H1 (cell line): Measurements from ENCODE around the gene SPATA21. TPM values are rescaled to one million over a fixed set of nuclear protein-coding genes. Genes with fewer than 3 reads are reported as not detected.

Experiments used
- CTCF ChIA-PET: fragments of 300-600 bp; sonication (Branson Sonifier 250); formaldehyde crosslinking; loops from one replicate; lab custom pipeline; 2021; ENCODE audit not compliant: partially characterized antibody; lab: Charles Lee
- POLR2A ChIA-PET: fragments of 300-600 bp; sonication (Branson Sonifier 250); formaldehyde crosslinking; loops from one replicate; lab custom pipeline; 2021; ENCODE audit warnings: inconsistent platforms; ENCODE audit not compliant: partially characterized antibody; lab: Charles Lee
- DNase-seq, 2 experiments: peaks; one replicate each; pipeline versions ENCODE4 v3.0.0 to v3.0.0-alpha.2; 2010 to 2022; ENCODE audit warnings: low spot score in 2 of 2, low read depth in 1 of 2, mixed read lengths in 1 of 2
- FAIRE-seq: peaks from 2 replicates; lab custom pipeline; 2011; peaks lifted over from hg19 to GRCh38; lab: Jason Lieb, UNC
- H2AFZ ChIP-seq: 2 replicates; pipeline ENCODE4 v1.8.1; 2012; ENCODE audit warnings: low read length, inconsistent platforms
- H2AK5ac ChIP-seq: 2 replicates; pipeline ENCODE4 v1.6.1; 2013; ENCODE audit warnings: low read depth, low read length
- H2BK120ac ChIP-seq: replicated peaks from 2 replicates; pipeline ENCODE3; 2013; ENCODE audit warnings: low read depth, low read length, inconsistent platforms
- H2BK12ac ChIP-seq: 2 replicates; pipeline ENCODE4 v1.6.1; 2013; ENCODE audit warnings: low read depth, low read length
- H2BK15ac ChIP-seq: 2 replicates; pipeline ENCODE4 v1.6.1; 2013; ENCODE audit warnings: low read length
- H2BK20ac ChIP-seq: 2 replicates; pipeline ENCODE4 v1.6.1; 2013; ENCODE audit warnings: low read length
- H2BK5ac ChIP-seq: 2 replicates; pipeline ENCODE4 v1.6.1; 2013; ENCODE audit warnings: low read depth, low read length
- H3K14ac ChIP-seq: 2 replicates; pipeline ENCODE4 v1.6.1; 2013; ENCODE audit warnings: inconsistent platforms; ENCODE audit not compliant: insufficient read length
- H3K18ac ChIP-seq: 2 replicates; pipeline ENCODE4 v1.6.1; 2013; ENCODE audit warnings: low read length; ENCODE audit errors: extremely low read depth
- H3K23ac ChIP-seq: 2 replicates; pipeline ENCODE4 v1.6.1; 2013; ENCODE audit warnings: inconsistent platforms; ENCODE audit not compliant: insufficient read length
- H3K23me2 ChIP-seq: 2 replicates; pipeline ENCODE4 v1.6.1; 2013; ENCODE audit warnings: low read depth, low read length
- H3K27ac ChIP-seq: 2 replicates; pipeline ENCODE4 v1.6.1; 2011; ENCODE audit warnings: low read depth, low read length, inconsistent platforms
- H3K27me3 ChIP-seq, 4 experiments: replicated peaks in 1 of 4; 1 replicate in 1 of 4; 2 replicates in 3 of 4; pipeline versions ENCODE4 v1.6.1 to v1.8.1; 2011 to 2013; ENCODE audit warnings: low read length in 3 of 4, mild to moderate bottlenecking in 3 of 4, inconsistent platforms in 2 of 4, mixed read lengths in 2 of 4, moderate library complexity in 1 of 4; ENCODE audit not compliant: control insufficient read depth in 3 of 4, insufficient read depth in 3 of 4; ENCODE audit errors: extremely low read depth in 1 of 4
- H3K36me3 ChIP-seq, 4 experiments: 2 replicates each; pipeline versions ENCODE4 v1.6.1 to v1.8.1; 2011 to 2013; ENCODE audit warnings: mild to moderate bottlenecking in 4 of 4, low read length in 3 of 4, moderate library complexity in 2 of 4, control low read depth in 1 of 4, inconsistent platforms in 1 of 4; ENCODE audit not compliant: insufficient read depth in 4 of 4, control insufficient read depth in 2 of 4
- H3K4ac ChIP-seq: replicated peaks from 2 replicates; pipeline ENCODE3; 2013; ENCODE audit warnings: low read length, low read depth, mixed read lengths, inconsistent platforms; ENCODE audit not compliant: insufficient read length
- H3K4me1 ChIP-seq, 4 experiments: replicated peaks in 1 of 4; 1 replicate in 1 of 4; 2 replicates in 3 of 4; pipeline versions ENCODE4 v1.6.1 to v1.8.1; 2011 to 2013; ENCODE audit warnings: low read length in 3 of 4, inconsistent platforms in 2 of 4, mixed read lengths in 1 of 4; ENCODE audit not compliant: insufficient read depth in 4 of 4, control insufficient read depth in 3 of 4
- H3K4me2 ChIP-seq, 2 experiments: 2 replicates each; pipeline versions ENCODE4 v1.6.1 to v1.8.1; 2011 to 2013; ENCODE audit warnings: low read depth in 2 of 2, low read length in 2 of 2, control low read depth in 1 of 2, inconsistent platforms in 1 of 2, mild to moderate bottlenecking in 1 of 2; ENCODE audit not compliant: insufficient read depth in 1 of 2
- H3K4me3 ChIP-seq, 4 experiments: fragments of 200-600, 300-600 bp in 1 of 4; sonication (generic), shearing (Covaris generic), sonication (Bioruptor Twin) in 1 of 4; 2 replicates each; pipeline versions ENCODE4 v1.5.1 to v1.8.1; 2011 to 2016; ENCODE audit warnings: low read length in 4 of 4, low read depth in 3 of 4, control low read depth in 2 of 4, inconsistent platforms in 2 of 4, mild to moderate bottlenecking in 2 of 4, mixed read lengths in 1 of 4, moderate library complexity in 1 of 4; ENCODE audit not compliant: insufficient read depth in 2 of 4; ENCODE audit errors: extremely low read depth in 1 of 4
- H3K56ac ChIP-seq: replicated peaks from 2 replicates; pipeline ENCODE3; 2013; ENCODE audit warnings: low read depth, mild to moderate bottlenecking, mixed read lengths, low read length, inconsistent platforms; ENCODE audit not compliant: insufficient read length
- H3K79me1 ChIP-seq: 2 replicates; pipeline ENCODE4 v1.6.1; 2013; ENCODE audit warnings: low read depth, low read length, control low read depth
- H3K79me2 ChIP-seq, 2 experiments: 2 replicates each; pipeline versions ENCODE4 v1.6.1 to v1.8.1; 2012 to 2013; ENCODE audit warnings: low read length in 2 of 2, mild to moderate bottlenecking in 2 of 2, inconsistent platforms in 1 of 2; ENCODE audit not compliant: insufficient read depth in 2 of 2, control insufficient read depth in 1 of 2
- H3K9ac ChIP-seq, 4 experiments: replicated peaks in 1 of 4; 1 replicate in 1 of 4; 2 replicates in 3 of 4; pipeline versions ENCODE4 v1.6.1 to v1.8.1; 2011 to 2013; ENCODE audit warnings: low read depth in 3 of 4, low read length in 3 of 4, control low read depth in 2 of 4, mild to moderate bottlenecking in 2 of 4, moderate library complexity in 2 of 4, inconsistent platforms in 1 of 4; ENCODE audit errors: extremely low read depth in 1 of 4
- H3K9me3 ChIP-seq, 2 experiments: 2 replicates each; pipeline versions ENCODE4 v1.6.1 to v1.8.1; 2012 to 2013; ENCODE audit warnings: mild to moderate bottlenecking in 2 of 2, moderate library complexity in 2 of 2, control low read depth in 1 of 2, inconsistent platforms in 1 of 2, low read depth in 1 of 2, low read length in 1 of 2, mixed read lengths in 1 of 2; ENCODE audit not compliant: insufficient read depth in 2 of 2
- H4K20me1 ChIP-seq, 2 experiments: replicated peaks in 1 of 2; 2 replicates each; pipeline versions ENCODE3 to v1.8.1; 2011 to 2013; ENCODE audit warnings: inconsistent platforms in 2 of 2, low read length in 2 of 2, mild to moderate bottlenecking in 1 of 2; ENCODE audit not compliant: insufficient read depth in 2 of 2, control insufficient read depth in 1 of 2
- H4K5ac ChIP-seq: 2 replicates; pipeline ENCODE4 v1.6.1; 2013; ENCODE audit warnings: low read length, low read depth, mixed read lengths, inconsistent platforms; ENCODE audit not compliant: insufficient read length
- H4K8ac ChIP-seq: 2 replicates; pipeline ENCODE4 v1.8.0; 2013; ENCODE audit warnings: mild to moderate bottlenecking, moderate library complexity, low read length, inconsistent platforms; ENCODE audit not compliant: insufficient read depth; ENCODE audit errors: extremely low read depth
- H4K91ac ChIP-seq: replicated peaks from 2 replicates; pipeline ENCODE3; 2013; ENCODE audit warnings: low read length, mixed read lengths, inconsistent platforms; ENCODE audit not compliant: insufficient read length
- ATF2 ChIP-seq: IDR thresholded peaks from 2 replicates; pipeline ENCODE4 v1.6.1; 2012; ENCODE audit warnings: low read length, inconsistent platforms
- CBX5 ChIP-seq: fragments of 300-800, 300-1000 bp; sonication (generic); IDR thresholded peaks from 2 replicates; pipeline ENCODE4 v1.7.1; 2016; ENCODE audit warnings: antibody characterized with exemption, low read length, low read depth
- CHD1 ChIP-seq: IDR thresholded peaks from 2 replicates; pipeline ENCODE4 v1.6.1; 2012; ENCODE audit warnings: low read depth, low read length, improper control_type of control experiment
- CREB1 ChIP-seq: IDR thresholded peaks from 2 replicates; pipeline ENCODE4 v1.6.1; 2012; ENCODE audit warnings: inconsistent platforms
- CTBP2 ChIP-seq: IDR thresholded peaks from 2 replicates; pipeline ENCODE4 v1.7.0; 2011; ENCODE audit warnings: borderline replicate concordance, mild to moderate bottlenecking, moderate library complexity, mixed read lengths, low read length; ENCODE audit not compliant: insufficient read depth, insufficient read length
- MAX ChIP-seq: IDR thresholded peaks from 2 replicates; pipeline ENCODE4 v1.6.1; 2012; ENCODE audit warnings: inconsistent platforms
- TCF12 ChIP-seq: IDR thresholded peaks from 2 replicates; pipeline ENCODE4 v1.6.1; 2011; ENCODE audit warnings: low read depth, mild to moderate bottlenecking, low read length
- WGBS, 2 experiments: shearing (Covaris generic) in 1 of 2; methylation state at CpG; one replicate each; pipeline versions ENCODE4 v1.1.6 to v1.1.7; 2013 to 2015; ENCODE audit warnings: low lambda C conversion rate in 2 of 2, mixed read lengths in 2 of 2, inconsistent platforms in 1 of 2, low coverage in 1 of 2, missing lambda C conversion rate in 1 of 2; ENCODE audit not compliant: insufficient replicate concordance in 2 of 2, insufficient coverage in 1 of 2, insufficient read length in 1 of 2; ENCODE audit errors: extremely low coverage in 1 of 2, missing lambda C conversion rate in 1 of 2; 5-methylcytosine and 5-hydroxymethylcytosine counted together
- polyA plus RNA-seq, 7 experiments: library from polyadenylated mRNA; depleted of rRNA in 3 of 7; stranded (reverse) in 5 of 7; unstranded in 2 of 7; fragments of >200 nt in 5 of 7; fragments of 200-250 nt in 2 of 7; gene quantifications; 1 replicate in 5 of 7; 2 replicates in 1 of 7; 4 replicates in 1 of 7; pipeline versions ENCODE4 v1.2.1 to v1.2.3, GENCODE V29; 2011 to 2013; ENCODE audit warnings: missing spikeins in 2 of 7, mixed read lengths in 2 of 7
- total RNA-seq: library from RNA; stranded (reverse); fragmentation: NEBNext Ultra II Directional; extraction: Animal tissue kit (Norgen Biotek cat#: 25700); gene quantifications from 2 replicates; pipeline ENCODE4 v1.2.1, GENCODE V29; 2021

SPATA21 gene
- total and polyA plus RNA-seq, 2 of the 8 experiments (the other 6 are each of a cell fraction or from before 2014, with no cell fraction given), result not detected

- Histone ChIP-seq H3K23ac (no peak overlapping the region), H3K27ac (no peak overlapping the region), H3K18ac (no peak overlapping the region), H4K20me1 (peaks cover 13 to 34% of the 10 kb centered on the region in 2 experiments), H2BK20ac (no peak overlapping the region), H2AFZ (no peak overlapping the region), H3K9ac (no peak overlapping the region), H3K79me2 (peaks cover 34 to 98% of the 10 kb centered on the region in 2 experiments), H3K4me2 (no peak overlapping the region), H3K56ac (no peak overlapping the region), H3K14ac (no peak overlapping the region), H2BK12ac (no peak overlapping the region), H4K8ac (no peak overlapping the region), H3K4me1 (peaks cover 2 to 9% (median 6%) of the 10 kb centered on the region in 4 experiments; a peak in 5 of 7 replicates), H3K36me3 (no peaks in the 10 kb centered on the region), H2BK15ac (no peak overlapping the region), H4K5ac (no peak overlapping the region), H3K23me2 (no peaks in the 10 kb centered on the region), H2AK5ac (no peak overlapping the region), H3K4me3 (no peak overlapping the region), H2BK120ac (no peak overlapping the region), H3K79me1 (peaks cover 13% of the 10 kb centered on the region), H2BK5ac (no peak overlapping the region), H3K27me3 (no peaks in the 10 kb centered on the region), H4K91ac (no peak overlapping the region), H3K4ac (no peak overlapping the region), H3K9me3 (no peaks in the 10 kb centered on the region)
- POLR2A ChIA-PET, result interaction anchor here (0.6 to 1.0 kb wide), 3 partner anchors 11 to 367 kb away, joined by 3 to 4 read pairs (median 3); no protein-coding TSS in a partner anchor
- DNase-seq (no peak), FAIRE-seq (no peak)
- no peak for TF ChIP-seq MAX
- TF ChIP-seq CHD1, result no peak
- no peak for TF ChIP-seq CBX5
- no peak for TF ChIP-seq CTBP2
- TF ChIP-seq ATF2, result no peak
- TF ChIP-seq TCF12, result no peak
- TF ChIP-seq CREB1, result no peak
- CTCF ChIA-PET, result interaction anchor here (1.6 kb wide), 1 partner anchor 15 kb away, joined by 9 read pairs; no protein-coding TSS in a partner anchor
- WGBS, 2 experiments, result 94% methylated on average over 7 of the region's 7 CpGs; no CpG with 5 or more reads in 1 of the 2 experiments
Measured at GRCh38 chr1:16378443-16378842, 58.8 kb downstream of the SPATA21 start.
